HG03139 (cell line): ENCODE results near the gene MED12L.

Experiments used
- ATAC-seq: cut with Tn5 transposase; IDR thresholded peaks from one replicate; pipeline ENCODE4 v1.9.1; 2021; ENCODE audit not compliant: unreplicated experiment

The MED12L gene

DNA sequence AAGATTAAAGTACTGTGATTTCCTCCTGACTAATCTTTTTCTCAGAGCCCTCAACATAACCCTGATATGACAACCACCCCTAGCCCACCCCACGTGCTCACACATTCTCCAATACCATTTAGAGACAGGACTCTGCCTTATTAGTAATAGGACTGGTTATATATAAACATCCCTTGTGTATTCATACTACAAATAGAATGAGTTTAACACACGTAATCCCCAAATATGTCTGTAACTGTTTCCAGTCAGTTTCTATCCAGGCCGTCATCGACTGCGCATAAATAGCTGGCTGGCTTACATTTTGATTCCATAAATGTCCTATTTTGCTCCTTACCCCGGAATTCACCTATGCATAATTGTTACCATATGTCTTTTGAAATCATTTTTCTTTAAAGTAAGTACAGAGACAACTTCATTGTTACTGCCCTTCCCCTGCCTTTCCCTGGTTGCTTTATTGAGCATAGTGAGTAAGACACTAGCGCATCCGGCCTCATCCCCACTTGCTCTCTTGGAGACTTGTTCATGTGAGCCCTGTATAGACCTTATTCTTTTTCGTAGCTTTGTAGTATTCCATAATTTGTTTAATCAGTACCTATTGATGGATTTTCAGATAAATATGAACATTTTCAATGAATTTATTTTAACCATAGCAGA is 196.3 kb downstream of the MED12L start:
- no peak for ATAC-seq

DNA sequence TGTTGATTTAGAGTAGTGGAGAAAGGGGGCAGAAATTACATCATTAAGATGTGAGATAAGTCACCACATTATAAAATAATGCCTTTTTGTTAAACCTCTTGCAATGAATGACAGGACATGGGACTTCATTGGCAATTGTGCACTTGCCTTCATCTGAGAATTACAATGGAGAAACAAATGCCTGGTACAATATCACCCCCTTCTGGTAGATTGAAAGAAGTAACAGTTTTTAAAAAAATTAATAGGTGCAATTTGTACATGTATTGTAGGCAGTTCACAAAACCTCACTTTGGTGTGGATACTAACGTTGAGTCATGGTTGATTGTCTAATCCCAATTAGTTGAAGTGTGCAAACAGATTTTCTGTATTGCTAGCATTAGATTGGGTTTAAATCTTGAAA is 197.5 kb downstream of the MED12L start:
- no peak for ATAC-seq

DNA sequence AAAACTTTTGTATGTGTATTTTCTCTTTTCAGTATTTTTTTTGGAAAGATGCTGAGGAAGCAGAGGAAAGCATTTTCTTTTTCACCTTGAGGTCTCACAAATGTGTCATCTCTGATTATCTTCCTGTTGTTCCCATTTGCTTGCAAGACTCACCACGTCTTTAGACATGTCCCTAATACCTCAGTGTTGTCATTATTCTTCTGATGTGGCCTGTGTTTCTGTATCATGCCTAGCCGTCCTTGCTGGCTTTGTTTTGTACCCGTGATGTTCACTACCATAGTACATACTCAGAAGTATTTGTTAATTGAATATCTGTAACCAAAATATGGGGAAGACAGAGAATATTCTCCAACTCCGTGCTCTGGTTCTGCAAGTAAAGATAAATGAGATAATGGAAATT is 197.9 kb downstream of the MED12L start:
- ATAC-seq: no peak

DNA sequence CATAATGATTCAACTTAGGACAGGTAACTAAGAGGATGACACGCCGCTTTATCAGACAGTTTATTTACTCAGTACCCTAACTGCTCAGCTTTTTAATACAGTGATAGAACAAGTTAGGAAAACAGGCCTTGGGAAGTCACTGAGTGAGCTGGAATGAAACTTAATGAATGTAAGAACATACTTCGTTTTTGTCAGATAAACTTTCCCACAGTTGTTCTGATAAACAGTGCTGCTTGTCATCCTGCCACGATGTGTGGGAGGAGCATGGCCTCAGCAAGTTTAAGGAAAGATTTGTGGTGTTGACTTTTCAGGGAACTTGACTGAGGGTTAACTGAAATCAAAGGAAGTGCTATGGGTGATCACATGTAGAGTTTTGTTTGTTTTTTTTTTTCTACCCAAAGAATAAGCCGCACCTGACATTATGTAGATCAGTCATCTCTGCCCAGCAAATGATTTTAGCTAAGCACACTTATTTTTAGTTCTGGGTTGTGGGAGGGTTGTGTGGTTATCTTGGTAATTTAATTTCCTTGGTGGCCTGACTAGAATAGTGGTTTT is 198.5 kb downstream of the MED12L start:
- no peak for ATAC-seq

DNA sequence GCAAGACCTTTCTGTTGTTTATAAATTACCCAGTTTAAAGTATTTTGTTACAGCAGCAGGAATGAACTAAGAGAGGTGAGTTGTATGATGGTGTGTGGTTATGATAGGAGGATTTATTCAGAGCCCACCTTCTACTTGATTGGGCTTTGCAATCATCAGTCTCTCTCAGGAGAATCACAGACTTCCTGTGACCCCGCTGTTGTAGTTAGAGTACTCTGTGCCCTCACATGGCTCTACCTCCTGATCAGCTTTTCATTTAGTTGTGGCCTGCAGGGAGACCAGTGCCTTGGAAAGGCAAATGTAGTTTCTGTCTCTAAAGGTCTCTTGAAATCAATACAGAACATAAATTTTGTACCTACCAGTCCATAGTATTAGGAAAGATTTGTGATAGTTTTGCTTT is 200.5 kb downstream of the MED12L start:
- ATAC-seq: no peak

DNA sequence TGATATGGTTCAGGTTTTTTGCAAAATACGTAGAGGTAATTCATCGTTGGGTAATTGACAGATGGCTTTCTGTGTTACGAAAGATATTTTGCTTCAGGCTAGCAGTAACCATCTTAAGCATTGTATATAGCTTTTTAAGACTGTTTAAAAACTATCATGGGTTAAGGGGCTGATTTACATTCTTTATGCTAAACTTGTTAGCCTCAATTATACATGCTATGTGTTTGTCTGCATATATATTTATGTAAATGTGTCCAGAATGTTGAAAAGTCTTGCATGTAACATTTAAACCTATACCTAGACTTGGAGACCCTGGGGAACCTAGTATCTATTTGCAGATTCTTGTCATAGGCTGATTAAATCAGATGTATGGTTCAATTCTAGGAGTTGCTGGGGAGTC is 204.0 kb downstream of the MED12L start:
- no peak for ATAC-seq

DNA sequence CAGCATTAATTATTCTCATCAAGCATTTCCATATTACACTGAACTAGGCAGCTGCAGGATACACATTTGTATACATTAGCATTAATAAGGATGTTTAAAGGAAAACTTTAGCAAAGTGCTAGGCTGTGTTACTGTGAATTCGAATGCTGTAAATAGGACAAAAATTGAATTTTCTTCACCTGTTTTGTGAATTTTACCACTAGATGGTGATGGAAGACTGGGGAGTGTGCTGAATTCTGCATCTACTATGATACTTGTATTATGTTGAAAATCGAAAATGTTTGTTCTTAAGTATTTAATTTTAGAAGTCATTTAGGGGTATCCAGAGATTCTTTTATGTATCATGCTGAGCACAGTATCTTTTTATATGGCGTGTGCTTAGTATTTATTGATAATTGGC is 205.2 kb downstream of the MED12L start:
- ATAC-seq: no peak

DNA sequence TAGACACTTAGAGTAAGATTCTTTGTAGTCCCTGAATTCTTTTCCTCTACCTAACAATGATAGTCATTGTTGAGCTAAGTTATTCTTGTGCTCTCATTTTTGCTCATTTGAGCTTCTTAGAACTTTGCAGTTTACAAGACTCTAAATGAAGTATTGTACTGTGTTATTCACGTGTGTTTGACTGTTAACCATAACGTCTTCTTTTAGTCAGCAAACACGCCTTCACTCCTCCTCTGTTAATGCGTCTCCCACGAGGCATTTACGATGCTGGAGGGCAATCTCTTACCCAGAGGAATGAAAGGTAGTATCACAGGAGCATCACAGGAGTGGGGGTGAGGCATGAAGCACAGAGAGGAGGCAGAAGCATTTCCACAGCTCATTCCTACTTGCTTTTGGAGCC is 207.7 kb downstream of the MED12L start:
- no peak for ATAC-seq

DNA sequence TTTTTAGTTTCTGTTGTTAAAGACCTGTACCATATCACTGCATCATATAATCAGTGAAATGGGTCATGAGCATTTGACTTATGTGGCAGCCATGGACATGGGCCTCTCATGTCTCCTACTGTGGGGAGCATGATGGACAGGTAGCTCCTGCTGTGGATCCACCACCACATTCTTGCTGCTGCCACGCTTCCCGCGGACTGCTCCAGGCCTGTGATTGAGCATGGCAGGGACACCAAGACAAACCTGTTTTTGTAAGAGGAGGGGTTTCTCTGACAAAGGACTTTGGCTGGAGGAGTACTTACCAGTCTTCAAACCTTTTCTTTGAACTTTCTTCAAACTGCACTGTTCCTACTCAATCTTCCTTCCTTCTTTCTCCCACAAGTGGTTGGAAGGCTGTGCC is 210.8 kb downstream of the MED12L start:
- ATAC-seq: no peak

DNA sequence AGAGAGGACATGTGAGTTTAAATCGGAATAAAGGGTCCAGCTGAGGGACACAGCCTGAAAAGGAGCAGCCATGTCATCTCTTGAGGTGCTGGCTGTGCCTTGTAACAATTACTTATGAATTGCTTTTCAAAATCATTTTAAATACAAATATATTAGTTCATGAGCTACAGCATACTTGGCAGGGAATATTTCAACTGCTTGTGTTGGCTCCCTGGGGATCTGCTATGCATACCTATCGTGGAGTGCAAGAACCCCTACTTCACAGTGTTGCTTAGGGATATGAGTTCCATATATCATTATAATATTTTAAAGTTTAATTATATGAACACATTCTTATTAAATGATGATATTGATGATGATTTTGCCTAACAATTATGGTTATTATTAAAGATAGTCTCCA is 212.0 kb downstream of the MED12L start:
- no peak for ATAC-seq

DNA sequence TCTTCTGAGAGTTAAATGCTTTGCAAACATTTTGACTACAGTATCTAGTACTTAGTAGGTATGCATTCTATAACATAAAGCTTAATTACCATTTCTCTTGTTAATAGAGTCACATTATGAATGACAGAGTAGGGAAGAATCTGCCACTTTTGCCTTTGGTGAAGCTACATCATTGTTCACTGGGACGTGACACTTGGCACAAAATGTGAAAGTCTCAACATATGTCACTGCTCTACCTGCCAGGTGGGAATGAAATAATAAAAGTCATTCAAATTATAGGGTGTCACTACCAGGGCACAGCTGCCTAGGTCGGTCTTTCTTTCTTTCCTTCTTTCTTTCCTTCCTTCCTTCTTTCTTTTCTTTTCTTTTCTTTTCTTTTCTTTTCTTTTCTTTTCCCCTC is 213.5 kb downstream of the MED12L start:
- ATAC-seq: no peak

DNA sequence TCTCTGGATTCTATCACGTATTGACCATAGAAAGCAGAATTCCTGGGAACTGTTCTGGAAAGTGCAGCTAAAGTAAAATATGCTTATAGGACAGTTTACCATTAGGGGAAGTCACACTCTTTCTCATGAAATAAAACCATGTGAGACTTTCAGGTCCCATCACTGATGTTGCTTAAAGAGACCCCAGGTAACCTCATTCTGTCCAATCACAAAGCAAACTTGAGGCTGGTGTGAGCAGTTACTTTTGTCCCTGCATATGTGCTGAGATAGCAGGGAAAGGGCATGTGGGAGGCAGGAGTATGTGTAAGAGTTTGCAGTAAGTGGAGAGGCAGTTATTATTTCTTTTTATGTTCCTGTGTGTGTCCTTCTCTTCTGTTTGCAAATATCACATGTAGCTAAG is 215.1 kb downstream of the MED12L start:
- ATAC-seq: no peak

DNA sequence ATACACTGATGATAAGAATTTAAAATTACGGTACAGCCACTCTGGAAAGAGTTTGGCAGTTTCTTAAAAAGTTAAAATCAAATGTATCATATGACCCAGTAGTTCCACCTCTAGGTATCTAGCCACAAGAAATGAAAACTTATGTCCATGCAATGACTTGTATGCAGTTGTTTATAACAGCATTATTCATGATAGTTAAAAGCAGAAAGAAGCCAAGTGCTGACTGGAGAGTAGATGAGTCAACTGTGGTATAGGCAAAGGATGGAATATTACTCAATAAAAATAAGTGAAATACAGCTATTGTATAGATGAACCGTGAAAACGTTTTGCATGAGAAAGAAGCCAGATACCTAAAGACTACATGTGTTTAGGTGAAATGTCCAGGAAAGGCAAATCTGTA is 216.3 kb downstream of the MED12L start:
- ATAC-seq: no peak

DNA sequence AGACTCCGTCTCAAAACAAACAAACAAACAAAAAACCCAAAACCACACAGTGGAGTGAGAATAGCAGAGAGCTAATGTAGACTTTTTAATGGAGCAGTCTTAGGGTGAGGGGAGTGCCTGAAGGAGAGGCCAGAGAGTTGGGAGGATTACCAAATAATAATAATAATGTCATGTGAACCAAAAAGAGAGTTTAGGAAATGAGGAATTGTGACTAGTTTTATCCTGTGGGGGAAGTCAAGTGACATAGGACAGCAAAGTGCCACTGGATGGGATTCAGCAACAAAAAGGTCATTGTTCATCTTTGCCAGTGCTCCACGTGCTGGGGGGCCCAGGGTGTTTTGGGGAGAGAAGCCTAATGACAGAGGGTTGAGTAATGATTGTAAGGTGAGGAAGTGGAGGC is 218.3 kb downstream of the MED12L start:
- no peak for ATAC-seq

DNA sequence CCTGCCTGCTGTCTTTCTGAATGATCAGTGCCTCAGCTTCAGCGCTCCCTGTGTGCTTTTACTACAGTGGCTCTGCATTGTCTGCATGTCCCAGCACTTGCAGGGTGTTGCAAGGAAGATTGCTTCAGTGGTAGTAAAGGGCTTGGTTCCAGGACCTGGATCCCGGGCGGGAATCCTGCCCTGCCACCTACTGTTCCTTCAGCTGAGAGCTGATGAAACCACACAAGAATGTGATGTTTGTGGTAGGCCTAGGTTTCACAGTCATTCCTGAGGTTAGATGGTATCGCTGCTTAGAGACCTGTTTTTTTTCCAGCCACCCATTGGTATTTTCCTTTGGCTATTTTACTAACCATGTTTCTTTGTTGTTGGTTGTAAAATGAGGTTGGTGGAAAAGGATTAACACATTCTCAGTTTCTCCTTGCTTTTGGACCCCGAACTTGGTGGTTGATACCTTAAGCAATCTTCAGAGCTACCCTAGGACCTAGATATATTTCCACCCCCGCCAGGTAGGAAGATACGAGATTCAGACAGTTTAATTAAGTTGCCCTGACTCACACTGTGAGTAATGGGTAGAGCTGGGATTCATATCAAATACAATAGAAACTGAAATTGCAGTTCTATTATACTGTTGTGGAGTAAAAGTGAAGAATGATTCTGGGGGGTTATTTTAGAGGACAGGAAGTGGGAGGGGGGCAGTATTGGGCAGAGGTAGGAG is 219.8 kb downstream of the MED12L start:
- no peak for ATAC-seq

DNA sequence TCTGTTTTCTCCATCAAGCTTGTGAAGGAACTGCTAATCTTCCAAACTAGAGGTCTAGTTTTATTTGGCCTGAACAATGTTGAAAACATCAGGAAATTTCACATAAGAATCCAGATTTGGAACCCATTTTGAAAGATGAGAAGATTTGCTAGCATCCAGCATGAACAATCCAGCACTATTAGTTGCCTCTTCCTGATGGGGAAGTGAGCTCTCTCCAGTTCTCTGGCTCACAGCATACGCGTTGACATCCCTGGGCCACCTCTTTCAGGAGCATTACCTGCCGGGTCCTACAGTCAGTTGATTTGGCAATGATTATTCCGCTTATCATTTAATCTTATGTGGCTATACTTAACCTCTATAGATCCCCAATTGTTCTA is 220.3 kb downstream of the MED12L start:
- ATAC-seq: no peak

DNA sequence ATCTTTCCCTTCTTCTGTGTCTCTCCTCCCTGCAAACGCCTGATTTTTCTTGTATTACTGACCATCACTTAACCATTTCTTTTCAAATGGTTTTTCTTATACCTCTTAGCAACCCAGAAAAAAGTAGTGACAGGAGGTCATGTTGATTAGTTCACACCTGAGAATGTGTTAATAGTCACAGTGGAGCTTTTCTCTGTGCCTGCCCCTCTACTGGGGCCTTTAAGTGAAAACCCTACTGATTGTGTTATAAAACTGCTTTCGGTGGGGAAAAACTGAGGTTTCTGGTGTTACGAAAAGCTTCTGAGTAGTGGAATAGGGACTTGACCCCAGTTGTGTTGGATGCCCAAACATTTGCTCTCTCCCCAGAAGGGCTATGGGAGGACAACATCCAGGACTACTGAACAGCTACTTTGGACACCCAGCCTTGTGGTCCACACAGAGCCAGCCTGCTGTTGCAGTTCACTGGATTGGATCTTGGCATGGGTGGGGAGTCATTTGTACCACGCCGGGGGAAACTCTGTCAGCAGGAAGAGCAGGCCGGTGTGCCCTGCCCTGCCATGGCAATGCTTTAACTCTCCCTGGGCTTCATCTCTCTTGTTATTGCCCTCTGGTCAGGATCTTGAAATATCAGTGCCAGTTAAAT is 220.8 kb downstream of the MED12L start:
- no peak for ATAC-seq

DNA sequence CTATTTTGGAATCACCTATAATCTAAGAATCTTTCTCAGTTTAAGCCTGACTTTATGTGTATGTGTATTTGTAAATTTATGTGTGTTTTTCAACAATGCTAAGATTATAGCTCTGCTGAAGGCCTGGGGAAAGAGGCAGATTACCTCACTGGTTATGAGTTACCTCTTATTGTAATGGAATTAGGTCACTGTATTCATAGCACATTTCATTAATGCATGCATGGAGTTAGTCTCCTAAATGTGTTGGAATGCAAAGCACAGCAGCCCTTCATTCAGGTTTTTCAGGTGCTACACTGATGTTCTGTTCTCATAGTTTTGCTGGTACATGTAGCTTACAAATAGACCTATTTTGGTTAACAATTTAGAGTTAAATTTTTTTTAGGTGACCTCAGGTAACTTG is 221.7 kb downstream of the MED12L start:
- no peak for ATAC-seq

DNA sequence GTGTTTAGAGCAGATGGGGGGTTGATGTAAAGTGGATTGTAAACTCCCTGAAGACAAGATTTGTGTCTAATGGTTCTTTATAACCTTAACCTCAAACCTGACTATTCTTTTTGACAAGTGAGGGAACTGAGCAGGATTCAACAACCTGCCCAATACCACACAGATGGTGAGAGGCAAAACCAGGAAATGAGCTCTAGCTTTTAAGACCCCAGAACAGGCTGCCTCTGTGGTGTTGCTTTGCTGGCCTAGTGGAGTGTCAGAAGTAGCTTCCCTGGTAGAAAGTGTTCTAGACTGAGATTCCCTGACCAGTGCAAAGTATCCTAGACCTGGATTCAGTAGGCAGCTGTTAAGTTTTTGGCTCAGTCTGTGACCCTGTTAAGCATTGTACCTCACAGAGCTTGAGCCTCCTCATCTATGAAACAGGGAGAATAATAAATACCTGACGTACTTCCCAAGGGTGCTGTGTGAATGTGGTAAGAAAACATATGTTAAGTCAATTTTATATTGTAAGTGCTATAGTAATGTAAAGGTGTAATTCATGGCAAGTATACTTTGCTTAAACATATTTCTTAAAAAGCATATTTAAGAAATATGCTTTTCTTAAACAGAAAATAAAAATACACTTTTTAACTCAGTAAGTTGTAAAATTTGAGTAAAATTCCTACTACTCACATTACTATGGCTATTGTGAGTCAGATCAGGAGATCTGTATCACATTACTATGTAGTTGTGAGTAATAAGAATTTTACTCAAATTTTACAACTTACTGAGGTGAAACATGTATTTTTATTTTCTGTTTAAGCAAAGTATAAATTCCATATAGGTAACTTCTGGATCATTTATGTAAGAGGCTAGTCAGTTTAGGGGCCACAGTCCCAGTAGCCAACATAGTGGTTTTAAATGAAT is 222.4 kb downstream of the MED12L start:
- no peak for ATAC-seq

DNA sequence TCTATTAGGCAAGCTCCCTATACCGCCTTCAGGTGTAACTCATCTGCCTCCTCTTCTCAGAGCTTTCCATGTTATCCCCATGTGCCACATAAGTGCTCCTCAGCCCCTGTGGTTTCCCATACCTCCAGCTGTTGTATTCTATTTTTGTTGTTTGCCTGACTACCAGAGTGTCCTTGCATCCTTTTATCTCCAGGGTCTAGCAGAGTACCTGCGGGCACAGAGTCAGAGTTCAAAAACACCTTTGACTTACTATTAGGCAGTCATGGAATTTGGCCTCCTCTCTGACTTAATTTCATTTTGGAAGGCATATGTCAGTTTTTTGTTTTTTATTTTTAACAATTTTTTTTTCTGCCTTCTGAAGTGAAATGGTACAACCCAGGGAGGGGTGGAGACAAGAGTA is 224.1 kb downstream of the MED12L start:
- ATAC-seq: no peak

DNA sequence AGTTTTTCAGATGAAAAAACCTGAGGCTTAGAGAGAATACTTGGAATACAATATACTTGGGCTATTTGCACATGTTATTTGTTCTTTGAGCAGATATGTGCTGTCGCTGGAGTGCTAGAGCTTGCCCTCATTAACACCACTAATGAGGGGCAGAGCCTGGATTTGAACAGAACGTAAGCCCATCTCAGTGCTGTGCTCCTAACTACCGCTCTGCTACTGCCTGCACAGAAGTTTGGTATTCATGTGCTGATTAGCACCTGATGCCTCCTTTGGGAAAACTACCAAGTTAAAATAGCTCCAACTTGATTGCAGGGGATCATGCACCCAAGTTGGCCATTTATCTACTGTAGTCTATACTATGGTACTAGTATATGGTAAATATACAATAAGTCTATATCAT is 227.5 kb downstream of the MED12L start:
- no peak for ATAC-seq
